T-helper 1 cell treated with Interleukin-12 subunit alpha and Interleukin-12 subunit beta and Interleukin-4 antibody, amounts not matched to agents 30 ng/mL and 1 ng/mL, for 36 hours (primary cell): ENCODE measurements around the gene TAF8. TPM values are rescaled to one million over a fixed set of nuclear protein-coding genes. Genes with fewer than 3 reads are reported as not detected.

Experiments used
- intact Hi-C: fragments of 100-400 bp; cut with micrococcal nuclease; formaldehyde crosslinking; loops from one replicate; pipeline ENCODE4 v1.15.1; 2024
- total RNA-seq: library from RNA; stranded (reverse); gene quantifications from 2 replicates; pipeline ENCODE4 v1.2.3, GENCODE V29; 2022

Gene TAF8
- total RNA-seq, 1 donor from 2014 or later: 47.5 TPM

- intact Hi-C loops: no loop called here
These were observed 68.1 kb downstream of the TAF8 start for GRCh38 chr6:42118162-42119001.

GRCh38 chr6:42120895-42121865 is 70.9 kb downstream of the TAF8 start:
- intact Hi-C loops: no loop called here

GRCh38 chr6:42123379-42124103 is 73.2 kb downstream of the TAF8 start:
- intact Hi-C loops: no loop called here

- intact Hi-C loops: no loop called here
These were observed 74.0 kb downstream of the TAF8 start for GRCh38 chr6:42124223-42124836.

- intact Hi-C loops: no loop called here
These were observed 74.9 kb downstream of the TAF8 start for GRCh38 chr6:42125231-42125630.

- intact Hi-C loops: no loop called here
These were observed 75.3 kb downstream of the TAF8 start for GRCh38 chr6:42125663-42126062.

- intact Hi-C loops: no loop called here
These were observed 78.4 kb downstream of the TAF8 start for GRCh38 chr6:42128460-42129359.

- intact Hi-C loops: no loop called here
These were observed 79.0 kb downstream of the TAF8 start for GRCh38 chr6:42129360-42129676.

- intact Hi-C loops: no loop called here
These were observed 81.2 kb downstream of the TAF8 start for GRCh38 chr6:42131531-42131930.

- intact Hi-C loops: no loop called here
These were observed 83.6 kb downstream of the TAF8 start for GRCh38 chr6:42133926-42134325.

GRCh38 chr6:42135161-42135560 is 84.8 kb downstream of the TAF8 start:
- intact Hi-C loops: no loop called here

- intact Hi-C loops: no loop called here
These were observed 85.4 kb downstream of the TAF8 start for GRCh38 chr6:42135722-42136121.

GRCh38 chr6:42136508-42137193 is 86.3 kb downstream of the TAF8 start:
- intact Hi-C loops: no loop called here

Other genes starting within 250 kb of the TAF8 start
- gene USP49, start 155.1 kb upstream of the TAF8 start, total RNA-seq: 6.4 and 6.7 TPM in 2 replicates
- gene MED20, start 129.4 kb upstream of the TAF8 start, total RNA-seq: 22.6 and 23.1 TPM in 2 replicates
- 39.2 and 39.3 TPM in 2 replicates for gene BYSL, start 129.0 kb upstream of the TAF8 start, total RNA-seq
- 468 and 481 TPM in 2 replicates for gene CCND3, start 108.7 kb upstream of the TAF8 start, total RNA-seq
- 0.07 and 0.15 TPM in 2 replicates for gene C6orf132, start 92.1 kb downstream of the TAF8 start, total RNA-seq
- gene GUCA1A, start 122.8 kb downstream of the TAF8 start, total RNA-seq: not detected in 2 replicates
- gene GUCA1B, start 144.4 kb downstream of the TAF8 start, total RNA-seq: 1.2 and 1.6 TPM in 2 replicates
- gene MRPS10, start 167.3 kb downstream of the TAF8 start, total RNA-seq: 34.2 and 34.6 TPM in 2 replicates